Measurements from ENCODE around the gene PPP2R1A.

DNA sequence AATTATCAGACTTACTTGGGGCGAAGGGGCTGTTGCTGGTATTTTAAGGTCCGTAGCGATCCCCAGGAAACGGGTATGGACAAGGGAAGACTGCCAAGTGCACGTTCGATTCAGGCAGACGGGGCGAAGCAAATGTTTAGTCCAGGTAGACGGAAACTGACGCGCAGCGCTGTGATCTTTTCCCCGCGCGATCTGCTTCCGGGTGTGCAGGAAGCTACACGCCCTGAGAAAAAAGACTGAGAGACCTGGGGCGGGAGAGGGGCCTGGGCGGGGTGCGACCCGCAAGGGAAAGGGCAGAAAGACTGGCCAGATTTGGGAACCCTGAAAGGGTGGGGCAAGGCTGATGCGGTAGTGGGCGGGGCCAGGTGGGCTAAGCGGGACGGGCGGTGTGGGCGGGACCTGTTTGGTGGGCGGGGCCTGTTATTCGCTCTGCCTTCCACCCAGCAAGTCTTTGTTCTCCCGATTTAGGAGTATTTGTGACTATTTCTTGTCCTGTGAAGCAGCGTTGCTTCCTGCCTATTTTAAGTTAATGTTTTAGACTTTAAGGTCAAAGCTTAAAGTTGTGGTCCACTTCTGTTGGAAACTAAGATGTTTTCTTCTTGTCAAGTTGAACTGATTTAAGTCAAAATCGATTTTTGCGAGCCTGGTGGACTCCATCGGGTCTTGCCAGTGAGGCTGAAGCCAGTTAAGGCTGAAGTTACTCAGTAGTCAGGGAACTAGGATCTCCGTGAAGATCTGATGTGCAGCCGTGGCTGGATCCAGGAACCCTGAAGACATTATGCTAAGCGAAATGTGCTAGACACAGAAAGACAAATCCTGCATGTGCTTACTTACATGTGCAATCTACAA is 18.3 kb upstream of the PPP2R1A start, which contains the start of gene ZNF836:
- TF ChIP-seq HDGF (IDR thresholded peaks at IDR 0.05; ENCODE audit: borderline replicate concordance) (no peak), CTBP1 (IDR thresholded peaks at IDR 0.05; ENCODE audit: borderline replicate concordance) (no peak), NFRKB (IDR thresholded peaks at IDR 0.05) (no peak), LEF1 (IDR thresholded peaks at IDR 0.05; ENCODE audit: borderline replicate concordance) (no peak), FOXM1 (IDR thresholded peaks at IDR 0.05; ENCODE audit: borderline replicate concordance) (no peak)
- TF ChIP-seq, protein P1, sequence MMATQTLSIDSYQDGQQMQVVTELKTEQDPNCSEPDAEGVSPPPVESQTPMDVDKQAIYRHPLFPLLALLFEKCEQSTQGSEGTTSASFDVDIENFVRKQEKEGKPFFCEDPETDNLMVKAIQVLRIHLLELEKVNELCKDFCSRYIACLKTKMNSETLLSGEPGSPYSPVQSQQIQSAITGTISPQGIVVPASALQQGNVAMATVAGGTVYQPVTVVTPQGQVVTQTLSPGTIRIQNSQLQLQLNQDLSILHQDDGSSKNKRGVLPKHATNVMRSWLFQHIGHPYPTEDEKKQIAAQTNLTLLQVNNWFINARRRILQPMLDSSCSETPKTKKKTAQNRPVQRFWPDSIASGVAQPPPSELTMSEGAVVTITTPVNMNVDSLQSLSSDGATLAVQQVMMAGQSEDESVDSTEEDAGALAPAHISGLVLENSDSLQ (IDR thresholded peaks at IDR 0.05) = no peak

Measured in HEK293T (cell line).